Measurements from ENCODE around the gene KANSL1.

DNA sequence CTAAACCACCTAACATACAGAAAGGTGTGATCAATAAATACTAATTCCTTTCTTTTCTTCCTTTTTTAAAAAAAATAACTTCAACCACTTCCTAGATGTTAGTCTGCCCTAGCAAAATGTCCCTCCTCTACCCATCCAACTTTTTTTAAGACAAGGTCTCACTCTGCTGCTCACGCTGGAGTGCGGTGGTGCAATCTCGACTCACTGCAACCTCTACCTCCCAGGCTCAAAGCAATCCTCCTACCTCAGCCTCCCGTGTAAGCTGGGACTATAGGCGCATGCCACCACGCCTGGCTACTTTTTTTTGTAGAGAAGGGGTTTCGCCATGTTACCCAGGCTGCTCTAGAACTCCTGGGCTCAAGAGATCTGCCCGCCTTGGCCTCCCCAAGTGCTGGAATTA lies 33.1 kb downstream of the KANSL1 start:
- TF ChIP-seq POLR2AphosphoS5 (IDR thresholded peaks at IDR 0.05; ENCODE audit: low read depth, low read length) (no peak), CTCF (IDR thresholded peaks at IDR 0.05) (no peak), TEAD4 (IDR thresholded peaks at IDR 0.05; ENCODE audit: borderline replicate concordance, insufficient read depth) (no peak), NFIC (IDR thresholded peaks at IDR 0.05; ENCODE audit: borderline replicate concordance) (no peak), IRF3 (IDR thresholded peaks at IDR 0.05; ENCODE audit: low read depth, low read length) (no peak), TAF1 (IDR thresholded peaks at IDR 0.05; ENCODE audit: borderline replicate concordance, low read depth, low read length) (no peak), NRF1 (IDR thresholded peaks at IDR 0.05; ENCODE audit: low read depth, low read length) (no peak), GABPA (IDR thresholded peaks at IDR 0.05; ENCODE audit: low read depth) (no peak), SIN3A (IDR thresholded peaks at IDR 0.05; ENCODE audit: borderline replicate concordance, low read depth, low read length) (no peak), RAD21 (IDR thresholded peaks at IDR 0.05; ENCODE audit: low read length) (no peak), USF1 (IDR thresholded peaks at IDR 0.05; ENCODE audit: borderline replicate concordance, low read depth) (no peak)
- TF ChIP-seq, protein P1, sequence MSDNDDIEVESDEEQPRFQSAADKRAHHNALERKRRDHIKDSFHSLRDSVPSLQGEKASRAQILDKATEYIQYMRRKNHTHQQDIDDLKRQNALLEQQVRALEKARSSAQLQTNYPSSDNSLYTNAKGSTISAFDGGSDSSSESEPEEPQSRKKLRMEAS (IDR thresholded peaks at IDR 0.05; ENCODE audit: low read depth): no peak
